ENCODE measurements around the gene PPP1R15B. TPM values are rescaled to one million over a fixed set of nuclear protein-coding genes. Genes with fewer than 3 reads are reported as not detected.

Gene PPP1R15B
- total RNA-seq, 4 donors from 2014 or later = 20.5 to 58.9 (median 46.4) TPM

DNA sequence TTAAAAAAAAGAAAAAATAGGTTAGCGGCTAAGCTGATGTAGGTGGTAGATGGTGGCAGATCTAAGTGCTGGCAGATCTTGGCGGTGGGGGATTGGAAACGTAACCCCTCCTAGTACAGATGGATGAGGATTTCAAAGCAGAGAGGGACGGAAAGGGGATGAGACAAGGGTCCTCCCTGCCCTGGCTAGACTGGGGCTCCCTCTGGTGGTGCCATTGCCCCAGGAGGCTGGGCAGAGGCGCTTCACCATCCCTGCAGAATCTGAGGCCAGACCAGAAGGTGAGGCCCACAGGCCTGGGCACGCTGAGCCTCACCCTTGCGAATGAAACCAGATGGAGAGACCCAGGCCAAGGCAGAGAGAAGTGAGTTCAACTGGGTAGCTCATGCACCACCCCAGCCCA, 44.9 kb downstream of the PPP1R15B start:
- intact Hi-C loops (cut with DNase I; ENCODE audit: low total_unique reads) = loop anchor here (5.0 kb wide), 2 partner anchors 204 to 509 kb away; no protein-coding TSS in a partner anchor
- H3K27me3 ChIP-seq = no peaks in the 10 kb centered on the region

DNA sequence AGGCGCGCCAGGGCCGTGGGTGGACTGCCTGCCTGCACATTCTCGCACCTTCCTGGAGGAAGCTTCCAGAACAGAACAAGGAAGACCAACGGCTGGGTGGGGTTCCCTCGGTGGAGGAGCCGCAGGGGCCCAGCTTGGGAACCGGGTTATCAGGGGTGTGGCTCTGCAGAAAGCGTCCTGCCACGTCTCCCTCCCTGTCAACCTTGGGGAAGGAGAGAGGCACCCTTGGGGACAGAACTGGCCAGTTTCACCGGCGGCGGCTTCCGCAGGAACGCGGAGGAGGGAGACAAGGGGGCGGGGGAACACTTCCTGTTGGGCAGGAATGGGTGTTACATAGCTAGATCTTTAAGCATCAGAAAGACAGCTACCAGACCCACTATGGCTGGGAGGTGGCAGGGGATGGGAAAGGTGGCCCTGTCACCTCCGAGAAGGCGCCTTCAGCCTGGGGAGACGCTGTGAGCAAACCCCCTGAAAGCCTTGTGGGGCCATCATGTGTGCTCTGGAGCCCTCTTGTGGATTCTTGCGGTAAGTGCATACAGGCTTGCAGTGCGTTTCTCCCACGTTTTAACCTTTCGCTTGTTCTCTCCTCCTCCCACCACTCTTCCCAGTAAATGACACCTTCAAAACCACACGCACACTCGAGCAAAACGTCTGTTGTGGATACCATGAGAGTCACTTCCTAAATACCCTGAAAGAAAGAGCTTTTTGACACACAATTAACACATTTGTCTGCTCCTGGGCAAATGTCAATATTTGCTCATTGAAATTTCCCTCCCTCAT, 48.1 kb downstream of the PPP1R15B start:
- H3K36me3 ChIP-seq = no peaks in the 10 kb centered on the region
- peak overlapping the region; percentile 46 to 80 for H3K27ac ChIP-seq
- no peaks in the 10 kb centered on the region for H3K9me3 ChIP-seq
- peak in 1 of 2 donors; percentile 38 for TF ChIP-seq POLR2A (IDR thresholded peaks at IDR 0.05)
- TF ChIP-seq, protein P1, sequence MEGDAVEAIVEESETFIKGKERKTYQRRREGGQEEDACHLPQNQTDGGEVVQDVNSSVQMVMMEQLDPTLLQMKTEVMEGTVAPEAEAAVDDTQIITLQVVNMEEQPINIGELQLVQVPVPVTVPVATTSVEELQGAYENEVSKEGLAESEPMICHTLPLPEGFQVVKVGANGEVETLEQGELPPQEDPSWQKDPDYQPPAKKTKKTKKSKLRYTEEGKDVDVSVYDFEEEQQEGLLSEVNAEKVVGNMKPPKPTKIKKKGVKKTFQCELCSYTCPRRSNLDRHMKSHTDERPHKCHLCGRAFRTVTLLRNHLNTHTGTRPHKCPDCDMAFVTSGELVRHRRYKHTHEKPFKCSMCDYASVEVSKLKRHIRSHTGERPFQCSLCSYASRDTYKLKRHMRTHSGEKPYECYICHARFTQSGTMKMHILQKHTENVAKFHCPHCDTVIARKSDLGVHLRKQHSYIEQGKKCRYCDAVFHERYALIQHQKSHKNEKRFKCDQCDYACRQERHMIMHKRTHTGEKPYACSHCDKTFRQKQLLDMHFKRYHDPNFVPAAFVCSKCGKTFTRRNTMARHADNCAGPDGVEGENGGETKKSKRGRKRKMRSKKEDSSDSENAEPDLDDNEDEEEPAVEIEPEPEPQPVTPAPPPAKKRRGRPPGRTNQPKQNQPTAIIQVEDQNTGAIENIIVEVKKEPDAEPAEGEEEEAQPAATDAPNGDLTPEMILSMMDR (IDR thresholded peaks at IDR 0.05) = peak; percentile 96 to 98 (median 96)
- no peaks in the 10 kb centered on the region for H3K27me3 ChIP-seq
- H3K4me1 ChIP-seq = no peaks in the 10 kb centered on the region
- intact Hi-C loops (cut with DNase I; ENCODE audit: low total_unique reads) = loop anchor here (5.0 kb wide), 1 partner anchor 106 kb away; no protein-coding TSS in a partner anchor
- peak; percentile 73 to 76 for DNase-seq
- H3K4me3 ChIP-seq = peak overlapping the region; percentile 28 to 33

More for the DNA sequence above, 44.9 kb downstream of the PPP1R15B start:
- Histone ChIP-seq H3K4me3 (no peak overlapping the region), H3K36me3 (no peaks in the 10 kb centered on the region), H3K27ac (no peak overlapping the region), H3K9me3 (no peaks in the 10 kb centered on the region), H3K4me1 (no peaks in the 10 kb centered on the region)
- TF ChIP-seq POLR2A (IDR thresholded peaks at IDR 0.05) = no peak
- TF ChIP-seq, protein P1 (IDR thresholded peaks at IDR 0.05) = no peak
- DNase-seq = no peak

DNA sequence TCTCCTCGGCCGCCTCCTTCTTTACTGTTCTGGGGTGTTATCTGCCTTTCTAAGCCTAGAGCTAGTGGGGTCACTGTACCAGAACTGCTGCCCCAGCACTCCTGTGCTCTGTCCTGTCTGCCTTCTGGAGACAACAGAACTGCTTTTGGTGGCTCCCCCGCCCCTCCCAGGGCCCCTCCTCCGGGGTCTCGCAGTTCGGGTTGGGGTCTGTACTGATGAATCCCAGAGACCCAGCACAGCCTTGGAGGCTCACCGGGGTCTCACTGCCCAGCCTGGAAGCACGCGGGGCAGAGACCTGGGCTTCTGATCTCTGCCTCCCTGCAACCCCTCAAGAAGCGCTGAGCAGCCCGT, 48.7 kb downstream of the PPP1R15B start:
- Histone ChIP-seq H3K27ac (peak overlapping the region; percentile 46 to 80), H3K4me1 (no peaks in the 10 kb centered on the region), H3K9me3 (no peaks in the 10 kb centered on the region), H3K27me3 (no peaks in the 10 kb centered on the region), H3K36me3 (no peaks in the 10 kb centered on the region), H3K4me3 (peak overlapping the region; percentile 28 to 33)
- TF ChIP-seq, protein P1 (IDR thresholded peaks at IDR 0.05) = no peak
- no peak for TF ChIP-seq POLR2A (IDR thresholded peaks at IDR 0.05)
- intact Hi-C loops (cut with DNase I; ENCODE audit: low total_unique reads) = loop anchor here (5.0 kb wide), 1 partner anchor 106 kb away; no protein-coding TSS in a partner anchor
- DNase-seq = no peak

DNA sequence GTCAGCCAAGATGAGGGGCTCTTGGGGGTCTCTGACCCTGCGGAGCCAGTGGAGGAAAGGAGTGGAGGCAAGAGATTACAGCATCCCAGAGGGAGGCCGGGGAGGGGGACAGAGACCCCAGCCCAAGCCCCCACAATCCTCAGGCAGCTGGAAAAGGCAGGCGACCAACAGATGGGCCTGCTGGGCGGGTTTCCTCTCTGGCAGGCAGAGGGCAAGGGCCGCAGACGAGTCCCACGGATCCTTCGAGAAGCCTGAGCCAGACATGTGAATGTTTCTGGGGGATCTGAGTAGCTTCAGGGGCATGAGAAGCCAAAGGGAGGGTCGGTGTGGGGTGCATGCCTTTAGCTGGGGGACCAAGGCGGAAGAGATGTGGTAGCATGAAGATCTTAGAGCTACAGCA, 49.8 kb downstream of the PPP1R15B start:
- Histone ChIP-seq H3K36me3 (no peaks in the 10 kb centered on the region), H3K4me3 (no peak overlapping the region), H3K27ac (no peak overlapping the region), H3K9me3 (no peaks in the 10 kb centered on the region), H3K27me3 (no peaks in the 10 kb centered on the region), H3K4me1 (no peaks in the 10 kb centered on the region)
- no peak for DNase-seq
- TF ChIP-seq, protein P1 (IDR thresholded peaks at IDR 0.05) = no peak
- no peak for TF ChIP-seq POLR2A (IDR thresholded peaks at IDR 0.05)
- intact Hi-C loops (cut with DNase I; ENCODE audit: low total_unique reads) = loop anchor here (5.0 kb wide), 1 partner anchor 104 kb away; no protein-coding TSS in a partner anchor

DNA sequence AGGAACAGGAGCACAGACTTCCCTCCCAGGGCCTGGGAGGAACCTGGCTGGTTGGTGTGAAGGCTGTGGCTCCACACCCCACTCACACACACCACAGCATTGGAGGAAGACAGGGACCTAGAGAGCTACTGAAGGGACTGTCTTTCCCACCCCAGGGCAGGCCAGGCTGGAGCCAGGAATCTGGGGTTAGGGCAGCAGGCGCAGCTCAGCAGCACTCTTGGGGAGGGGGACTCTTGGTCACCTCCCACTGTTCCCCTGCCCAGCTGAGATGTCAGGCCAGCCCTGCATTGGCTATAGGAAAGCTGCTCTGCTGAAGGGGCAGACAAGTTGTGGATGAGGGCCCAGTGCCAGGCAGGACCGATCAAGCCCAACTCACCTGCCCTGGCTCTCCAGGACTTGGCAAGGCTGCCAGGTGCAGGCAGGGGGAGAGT, 50.3 kb downstream of the PPP1R15B start:
- no peaks in the 10 kb centered on the region for H3K4me1 ChIP-seq
- no peak for DNase-seq
- no peak for TF ChIP-seq POLR2A (IDR thresholded peaks at IDR 0.05)
- TF ChIP-seq, protein P1 (IDR thresholded peaks at IDR 0.05) = no peak
- H3K27me3 ChIP-seq = no peaks in the 10 kb centered on the region
- no peak overlapping the region for H3K4me3 ChIP-seq
- no peak overlapping the region for H3K27ac ChIP-seq
- intact Hi-C loops (cut with DNase I; ENCODE audit: low total_unique reads) = loop anchor here (5.0 kb wide), 1 partner anchor 104 kb away; no protein-coding TSS in a partner anchor
- H3K9me3 ChIP-seq = no peaks in the 10 kb centered on the region
- no peaks in the 10 kb centered on the region for H3K36me3 ChIP-seq

All from uterus (tissue), 4 donors.